GM18508 (cell line): ENCODE data around the gene CYP2W1.

Source experiments
- ATAC-seq: cut with Tn5 transposase; IDR thresholded peaks from one replicate; pipeline ENCODE4 v1.9.1; 2021; ENCODE audit warnings: moderate number of reproducible peaks; ENCODE audit not compliant: insufficient read depth, unreplicated experiment

CYP2W1 gene

GRCh38 chr7:1012004-1012715 lies 29.2 kb downstream of the CYP2W1 start:
- no peak for ATAC-seq

- no peak for ATAC-seq
Observed at GRCh38 chr7:1012716-1013095, 29.7 kb downstream of the CYP2W1 start.

GRCh38 chr7:1013581-1013980 lies 30.6 kb downstream of the CYP2W1 start:
- no peak for ATAC-seq

- no peak for ATAC-seq
Observed at GRCh38 chr7:1014681-1015080, 31.7 kb downstream of the CYP2W1 start.

GRCh38 chr7:1015196-1016121 lies 32.5 kb downstream of the CYP2W1 start:
- no peak for ATAC-seq

DNA sequence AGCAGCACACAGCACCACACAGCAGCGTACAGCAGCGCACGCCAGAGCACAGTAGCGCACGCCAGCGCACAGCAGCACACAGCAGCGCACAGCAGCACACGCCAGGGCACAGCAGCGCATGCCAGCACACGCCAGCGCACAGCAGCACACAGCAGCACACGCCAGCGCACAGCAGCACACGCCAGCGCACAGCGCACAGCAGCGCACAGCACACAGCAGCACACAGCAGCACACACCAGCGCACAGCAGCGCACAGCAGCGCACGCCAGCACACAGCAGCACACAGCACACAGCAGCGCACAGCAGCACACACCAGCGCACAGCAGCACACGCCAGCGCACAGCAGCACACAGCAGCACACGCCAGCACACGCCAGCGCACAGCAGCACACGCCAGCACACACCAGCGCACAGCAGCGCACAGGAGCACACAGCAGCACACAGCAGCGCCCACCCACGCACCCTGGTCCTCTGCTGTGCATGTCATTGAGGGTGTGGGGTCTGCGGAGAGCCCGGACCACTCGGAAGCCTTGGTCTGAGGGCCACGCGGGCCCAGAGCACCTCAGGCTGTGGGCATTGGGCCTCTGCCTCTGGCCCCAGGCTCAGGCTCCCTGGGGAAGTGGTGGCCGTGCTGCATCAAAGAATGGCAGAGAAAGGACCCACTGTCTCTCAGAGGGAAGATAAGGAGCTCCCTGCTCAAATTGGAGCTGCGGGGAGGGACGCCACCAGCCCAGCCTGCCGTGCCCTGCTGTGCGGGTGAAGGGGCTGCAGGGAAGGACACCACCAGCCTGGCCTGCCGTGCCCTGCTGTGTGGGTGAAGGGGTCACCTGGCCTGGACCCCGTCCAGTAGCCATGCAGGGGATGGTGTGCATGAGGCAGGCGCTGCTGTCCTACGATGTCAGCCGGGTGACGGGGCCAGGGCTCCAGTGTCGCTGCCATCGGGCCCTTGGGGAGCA lies 33.9 kb downstream of the CYP2W1 start:
- no peak for ATAC-seq

DNA sequence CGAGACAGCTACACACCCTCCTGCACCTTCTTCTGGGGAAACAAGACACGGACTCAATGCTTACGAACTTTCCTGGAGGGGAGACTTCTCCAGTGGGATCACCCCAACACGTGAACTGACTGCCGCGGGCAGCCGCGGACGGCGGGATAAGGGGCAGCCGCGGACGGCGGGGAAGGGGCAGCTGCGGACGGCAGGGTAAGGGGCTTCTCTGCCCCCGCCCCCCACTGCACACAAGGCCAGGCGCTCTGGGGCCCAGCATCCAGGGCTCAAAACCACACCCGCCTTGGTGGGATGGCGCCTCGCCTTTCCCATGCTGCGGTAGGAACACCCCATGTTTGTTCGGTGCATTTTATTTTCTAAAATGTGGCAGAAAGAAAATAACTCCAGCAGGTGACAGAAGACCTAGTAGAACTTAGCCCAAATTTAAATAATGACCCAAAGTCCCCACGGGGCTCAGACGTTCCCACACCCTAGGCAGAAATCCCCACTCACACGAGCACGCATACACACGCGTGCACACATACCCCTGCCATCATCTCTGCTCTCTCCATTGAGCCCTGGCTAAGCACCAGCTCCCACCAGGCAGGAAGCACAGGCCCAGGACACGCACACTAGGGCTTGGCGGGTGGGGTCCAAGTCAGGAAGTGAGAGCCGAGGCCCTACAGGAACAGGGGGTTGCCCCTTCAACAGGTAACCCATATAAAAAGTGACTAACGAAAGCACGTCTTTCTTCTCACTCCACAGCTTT lies 34.8 kb downstream of the CYP2W1 start:
- no peak for ATAC-seq

GRCh38 chr7:1018334-1018695 lies 35.3 kb downstream of the CYP2W1 start:
- no peak for ATAC-seq

GRCh38 chr7:1019255-1019785 lies 36.3 kb downstream of the CYP2W1 start:
- no peak for ATAC-seq

DNA sequence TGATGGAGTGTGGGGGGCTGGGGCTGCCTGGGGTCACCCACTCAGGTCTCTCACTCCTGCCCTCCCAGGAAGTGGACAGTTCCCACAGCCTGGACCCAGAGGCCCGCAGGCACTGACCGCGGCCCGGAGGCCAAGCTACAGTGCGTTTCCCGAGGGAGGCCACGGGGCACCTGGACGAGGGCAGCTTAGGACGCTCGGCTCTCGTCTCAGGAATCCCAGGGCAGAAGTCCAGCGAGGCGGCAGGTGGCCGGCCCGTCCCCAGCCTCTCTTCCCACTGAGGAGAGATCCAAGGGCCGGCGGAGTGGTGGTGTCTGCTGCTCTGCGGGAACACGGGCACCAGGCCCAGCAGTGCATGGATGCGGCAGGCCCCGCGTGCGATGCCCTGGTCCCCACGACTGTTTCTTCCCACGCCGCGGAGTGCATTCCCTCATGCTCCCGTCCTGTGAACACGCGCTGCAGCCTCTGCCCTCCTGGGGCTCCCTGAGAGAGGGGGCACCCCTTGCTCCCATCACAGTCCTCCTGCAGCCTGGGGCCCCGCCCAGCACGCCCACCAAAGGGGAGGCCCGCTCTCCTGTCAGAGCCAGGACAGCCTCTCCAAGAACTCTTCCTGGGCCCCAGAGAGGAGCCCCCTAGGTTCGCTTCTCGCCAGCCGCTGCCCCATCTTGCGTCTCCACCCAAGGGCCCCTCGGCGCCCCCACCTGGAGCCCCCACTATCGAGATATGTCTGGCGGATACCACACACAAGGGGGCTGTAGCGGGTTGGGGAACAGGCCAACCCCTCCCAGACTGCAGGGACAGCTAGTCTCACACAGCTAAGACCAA lies 37.0 kb downstream of the CYP2W1 start:
- no peak for ATAC-seq

- no peak for ATAC-seq
Observed at GRCh38 chr7:1020849-1021251, 37.9 kb downstream of the CYP2W1 start.

GRCh38 chr7:1021366-1021765 lies 38.4 kb downstream of the CYP2W1 start:
- ATAC-seq = no peak

DNA sequence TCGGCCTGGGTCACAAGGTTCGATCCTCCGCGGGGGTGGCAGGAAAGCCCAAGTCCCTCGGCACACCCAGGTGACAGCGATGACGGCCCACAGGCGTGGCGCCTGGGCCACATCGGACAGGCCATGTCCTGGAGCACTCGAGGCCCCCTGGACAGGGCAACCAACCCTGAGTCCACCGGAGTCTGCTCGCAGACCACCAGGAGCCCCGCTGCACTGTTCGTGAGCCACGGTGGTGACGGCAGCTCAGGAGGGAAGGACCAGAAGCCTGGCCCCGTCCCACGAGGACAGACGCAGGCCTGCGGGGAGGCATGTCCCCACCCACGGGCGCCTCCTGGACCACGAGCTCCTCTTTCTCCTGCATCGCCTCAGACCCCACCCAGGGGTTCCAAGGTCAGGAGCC lies 39.0 kb downstream of the CYP2W1 start:
- no peak for ATAC-seq

DNA sequence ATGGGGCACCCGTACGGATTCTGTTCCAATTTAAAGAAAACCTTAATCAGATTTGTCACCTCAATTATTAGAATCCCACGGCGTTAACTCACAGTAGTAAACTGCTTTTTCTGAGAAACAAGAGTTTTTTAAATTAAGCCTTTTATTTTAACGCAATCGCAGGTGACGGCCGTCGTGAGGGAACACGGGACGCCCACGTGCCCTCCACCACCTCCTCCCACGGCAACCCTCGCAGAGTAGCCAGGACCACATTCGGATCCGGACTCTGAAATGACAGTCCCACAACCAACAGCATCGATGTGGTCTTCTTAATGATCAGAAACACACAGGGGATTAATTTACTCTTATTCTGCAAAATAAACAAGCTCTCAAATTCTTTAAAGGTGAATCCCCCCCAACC lies 39.4 kb downstream of the CYP2W1 start:
- no peak for ATAC-seq

GRCh38 chr7:1022801-1023465 lies 40.0 kb downstream of the CYP2W1 start:
- no peak for ATAC-seq

DNA sequence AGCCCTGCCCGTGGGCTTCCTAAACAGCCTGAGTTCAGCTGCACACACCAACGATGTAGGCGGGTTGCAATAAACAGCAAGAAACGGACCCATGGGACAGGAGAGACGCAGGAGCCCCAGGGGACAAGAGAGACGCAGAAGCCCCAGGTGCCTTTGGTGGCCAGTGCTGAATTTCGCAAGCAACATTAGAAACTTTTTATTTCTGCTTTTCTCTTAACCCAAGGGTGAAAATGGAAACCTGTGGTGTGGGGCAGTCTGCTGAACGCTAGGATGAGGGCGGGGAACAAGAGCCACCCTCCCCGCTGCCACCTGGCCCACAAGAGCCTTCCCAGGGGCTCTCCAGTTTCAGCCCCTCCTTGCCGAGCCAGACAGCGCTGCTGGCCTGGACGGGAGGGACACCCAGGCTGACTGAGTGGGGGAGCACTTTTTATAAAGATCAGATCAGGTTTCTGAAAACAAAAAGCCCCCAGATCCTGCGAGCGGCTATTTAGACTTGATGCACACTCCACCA lies 41.4 kb downstream of the CYP2W1 start:
- peak; percentile 39 for ATAC-seq

DNA sequence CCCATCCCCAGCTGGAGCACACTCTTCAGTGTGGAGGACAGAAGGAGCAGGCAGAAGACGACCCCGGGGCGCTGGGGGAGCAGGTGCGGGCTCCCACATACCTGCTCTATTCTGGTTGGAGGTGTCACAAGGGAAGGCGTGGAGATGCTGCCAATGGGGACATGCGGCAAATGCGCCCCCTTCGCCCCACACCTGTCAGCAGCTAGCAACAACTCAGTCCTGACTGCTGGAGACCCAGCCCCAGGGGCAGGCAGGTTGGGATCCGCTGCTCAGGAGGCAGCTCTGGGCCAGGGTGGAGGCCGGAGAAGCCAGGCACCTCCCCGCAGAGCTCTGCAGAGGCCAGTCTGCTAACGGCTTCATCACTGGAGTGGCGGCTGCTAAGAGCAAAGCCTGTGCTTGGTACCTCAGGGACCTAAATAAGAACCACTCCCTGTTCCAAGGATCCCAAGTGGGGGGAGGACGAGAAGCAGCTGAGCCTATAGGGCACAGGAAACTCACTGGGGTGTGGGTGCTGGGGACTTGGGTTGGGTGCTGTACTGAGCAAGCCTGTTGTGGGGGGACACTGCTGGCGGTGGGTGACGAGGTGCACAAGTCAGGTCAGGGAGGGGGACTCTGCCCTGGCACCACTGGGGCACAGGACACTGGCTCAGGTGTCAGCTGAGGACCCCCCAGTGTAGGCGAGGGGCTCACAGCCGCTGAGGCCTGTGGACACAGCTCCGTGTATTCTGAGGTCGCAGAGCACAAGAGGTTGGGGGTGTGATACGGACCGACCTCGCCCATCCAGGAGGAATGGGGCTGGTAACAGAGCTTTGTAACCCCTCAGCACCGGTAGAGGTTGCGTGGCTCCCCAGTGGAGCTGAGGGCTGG lies 42.1 kb downstream of the CYP2W1 start:
- no peak for ATAC-seq
